PFSK-1 (cell line): ENCODE data around the gene MRFAP1.

ENCODE experiments used
- FOXP2 ChIP-seq: optimal IDR thresholded peaks from 2 replicates; pipeline ENCODE3; 2011; ENCODE audit warnings: borderline replicate concordance, control low read depth, inconsistent platforms; ENCODE audit not compliant: insufficient read depth; ENCODE audit errors: extremely low read length, extremely low read depth
- POLR2AphosphoS5 ChIP-seq: IDR thresholded peaks from 2 replicates; pipeline ENCODE4 v1.6.1; 2012; ENCODE audit warnings: low read depth, mild to moderate bottlenecking, control low read depth, low read length, moderate library complexity
- SIN3A ChIP-seq: IDR thresholded peaks from 2 replicates; pipeline ENCODE4 v1.6.1; 2012; ENCODE audit warnings: mild to moderate bottlenecking, low read length, moderate library complexity, borderline replicate concordance; ENCODE audit not compliant: insufficient read depth
- TAF1 ChIP-seq: IDR thresholded peaks from 2 replicates; pipeline ENCODE4 v1.6.1; 2012; ENCODE audit warnings: low read length, control low read depth, borderline replicate concordance; ENCODE audit not compliant: insufficient read depth
- TF ChIP-seq, protein P1 (sequence below), 2 experiments: IDR thresholded peaks; 2 replicates each; pipeline versions ENCODE4 v1.6.1 to v1.8.0; 2011 to 2012; ENCODE audit warnings: low read depth in 2 of 2, low read length in 2 of 2, control low read depth in 1 of 2, inconsistent platforms in 1 of 2, mild to moderate bottlenecking in 1 of 2, moderate library complexity in 1 of 2; ENCODE audit not compliant: insufficient read depth in 1 of 2

Gene MRFAP1

DNA sequence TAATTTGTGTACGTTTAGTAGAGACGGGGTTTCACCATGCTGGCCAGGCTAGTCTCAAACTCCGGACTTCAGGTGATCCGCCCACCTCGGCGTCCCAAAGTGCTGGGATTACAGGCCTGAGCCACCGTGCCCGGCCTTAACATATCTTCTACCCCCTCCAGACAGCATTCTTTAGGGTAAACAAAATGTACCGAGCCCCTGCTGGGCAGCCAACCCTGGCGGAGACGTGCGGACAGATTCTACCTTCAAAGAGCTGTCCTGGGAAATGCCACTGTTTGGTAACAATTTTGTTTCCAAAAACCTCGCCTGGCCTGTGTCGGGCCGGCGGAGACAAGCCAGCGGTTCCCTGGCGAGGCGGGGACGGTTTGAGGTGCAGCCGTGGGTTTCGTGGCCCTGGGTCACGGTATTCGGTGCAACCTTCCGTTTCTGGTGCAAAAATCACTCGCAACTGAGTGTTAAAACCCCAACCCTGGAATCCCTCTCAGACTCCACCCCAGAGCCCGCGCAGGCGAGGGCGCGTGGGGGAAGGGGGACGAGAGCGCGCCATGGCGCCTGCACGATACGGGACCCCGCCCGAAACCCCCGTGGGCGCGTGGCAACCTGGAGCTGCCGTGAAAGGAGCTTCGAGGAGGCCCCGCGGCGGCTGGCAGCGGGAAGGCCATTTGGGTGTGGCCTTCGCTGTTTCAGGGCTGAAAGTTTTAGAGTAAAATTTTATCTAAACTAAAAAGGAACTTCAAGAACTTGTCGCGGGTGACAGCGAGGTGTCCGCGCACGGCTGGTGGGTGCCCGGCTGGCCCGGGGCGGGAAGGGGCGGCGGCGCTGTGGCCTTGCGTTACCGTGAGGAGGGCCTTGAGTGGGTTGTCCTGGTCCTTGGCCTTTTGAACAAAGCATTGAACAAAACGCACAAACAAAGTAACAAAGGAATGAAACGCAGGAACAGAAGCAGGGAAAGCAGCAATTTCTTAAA, 17.0 kb downstream of the MRFAP1 start:
- TF ChIP-seq, protein P1, sequence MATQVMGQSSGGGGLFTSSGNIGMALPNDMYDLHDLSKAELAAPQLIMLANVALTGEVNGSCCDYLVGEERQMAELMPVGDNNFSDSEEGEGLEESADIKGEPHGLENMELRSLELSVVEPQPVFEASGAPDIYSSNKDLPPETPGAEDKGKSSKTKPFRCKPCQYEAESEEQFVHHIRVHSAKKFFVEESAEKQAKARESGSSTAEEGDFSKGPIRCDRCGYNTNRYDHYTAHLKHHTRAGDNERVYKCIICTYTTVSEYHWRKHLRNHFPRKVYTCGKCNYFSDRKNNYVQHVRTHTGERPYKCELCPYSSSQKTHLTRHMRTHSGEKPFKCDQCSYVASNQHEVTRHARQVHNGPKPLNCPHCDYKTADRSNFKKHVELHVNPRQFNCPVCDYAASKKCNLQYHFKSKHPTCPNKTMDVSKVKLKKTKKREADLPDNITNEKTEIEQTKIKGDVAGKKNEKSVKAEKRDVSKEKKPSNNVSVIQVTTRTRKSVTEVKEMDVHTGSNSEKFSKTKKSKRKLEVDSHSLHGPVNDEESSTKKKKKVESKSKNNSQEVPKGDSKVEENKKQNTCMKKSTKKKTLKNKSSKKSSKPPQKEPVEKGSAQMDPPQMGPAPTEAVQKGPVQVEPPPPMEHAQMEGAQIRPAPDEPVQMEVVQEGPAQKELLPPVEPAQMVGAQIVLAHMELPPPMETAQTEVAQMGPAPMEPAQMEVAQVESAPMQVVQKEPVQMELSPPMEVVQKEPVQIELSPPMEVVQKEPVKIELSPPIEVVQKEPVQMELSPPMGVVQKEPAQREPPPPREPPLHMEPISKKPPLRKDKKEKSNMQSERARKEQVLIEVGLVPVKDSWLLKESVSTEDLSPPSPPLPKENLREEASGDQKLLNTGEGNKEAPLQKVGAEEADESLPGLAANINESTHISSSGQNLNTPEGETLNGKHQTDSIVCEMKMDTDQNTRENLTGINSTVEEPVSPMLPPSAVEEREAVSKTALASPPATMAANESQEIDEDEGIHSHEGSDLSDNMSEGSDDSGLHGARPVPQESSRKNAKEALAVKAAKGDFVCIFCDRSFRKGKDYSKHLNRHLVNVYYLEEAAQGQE (IDR thresholded peaks at IDR 0.05; ENCODE audit: insufficient read depth in 1 of 2, low read depth in 2 of 2, low read length in 2 of 2): no peak
- TF ChIP-seq POLR2AphosphoS5: no peak
- TF ChIP-seq FOXP2: no peak
- TF ChIP-seq SIN3A: no peak
- no peak for TF ChIP-seq TAF1

DNA sequence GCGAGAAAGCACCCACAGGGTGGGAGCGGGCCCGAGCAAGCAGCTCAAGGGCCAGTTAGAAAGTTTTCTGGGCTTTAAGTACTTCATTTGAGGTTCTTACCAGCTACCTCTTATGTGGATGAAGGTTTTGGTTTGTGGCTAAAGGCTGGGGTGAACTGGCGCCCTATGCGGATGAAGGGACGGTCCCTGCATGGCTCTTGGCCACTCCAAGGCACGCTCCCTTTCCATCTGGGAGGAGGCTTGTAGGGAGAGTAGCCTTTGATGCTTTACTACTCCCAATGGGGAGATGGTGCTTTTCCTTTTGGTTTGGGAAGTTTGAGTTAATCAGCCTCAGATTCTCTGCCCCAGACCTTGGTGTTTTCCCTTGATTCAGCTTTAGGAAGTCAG, 17.7 kb downstream of the MRFAP1 start:
- TF ChIP-seq POLR2AphosphoS5 (no peak), FOXP2 (no peak), SIN3A (no peak), TAF1 (no peak)
- TF ChIP-seq, protein P1 (IDR thresholded peaks at IDR 0.05; ENCODE audit: insufficient read depth in 1 of 2, low read depth in 2 of 2, low read length in 2 of 2): no peak

DNA sequence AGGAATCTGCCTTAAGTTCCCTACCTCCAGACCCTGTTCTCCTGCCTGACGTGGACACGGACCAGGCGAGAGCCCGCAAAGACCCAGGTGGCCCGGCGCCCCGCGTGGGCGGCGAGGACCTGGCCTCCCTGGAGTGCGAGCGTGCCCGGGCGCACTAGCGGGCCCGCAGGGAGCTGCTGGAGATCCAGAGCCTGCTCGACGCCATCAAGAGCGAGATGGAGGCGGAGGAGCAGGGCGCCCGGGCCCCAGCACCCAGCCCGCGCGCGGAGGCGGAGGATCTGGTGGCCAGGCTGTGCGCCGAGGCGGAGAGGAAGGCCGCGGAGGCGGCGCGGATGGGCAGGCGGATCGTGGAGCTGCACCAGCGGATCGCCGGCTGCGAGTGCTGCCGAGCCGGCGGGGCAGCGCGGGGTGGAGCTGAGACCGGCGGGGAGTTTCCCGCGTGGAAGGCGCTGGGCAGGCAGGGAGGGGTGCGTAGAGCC, 18.2 kb downstream of the MRFAP1 start:
- TF ChIP-seq TAF1: no peak
- TF ChIP-seq SIN3A: no peak
- no peak for TF ChIP-seq POLR2AphosphoS5
- TF ChIP-seq, protein P1 (IDR thresholded peaks at IDR 0.05; ENCODE audit: insufficient read depth in 1 of 2, low read depth in 2 of 2, low read length in 2 of 2): no peak
- no peak for TF ChIP-seq FOXP2

DNA sequence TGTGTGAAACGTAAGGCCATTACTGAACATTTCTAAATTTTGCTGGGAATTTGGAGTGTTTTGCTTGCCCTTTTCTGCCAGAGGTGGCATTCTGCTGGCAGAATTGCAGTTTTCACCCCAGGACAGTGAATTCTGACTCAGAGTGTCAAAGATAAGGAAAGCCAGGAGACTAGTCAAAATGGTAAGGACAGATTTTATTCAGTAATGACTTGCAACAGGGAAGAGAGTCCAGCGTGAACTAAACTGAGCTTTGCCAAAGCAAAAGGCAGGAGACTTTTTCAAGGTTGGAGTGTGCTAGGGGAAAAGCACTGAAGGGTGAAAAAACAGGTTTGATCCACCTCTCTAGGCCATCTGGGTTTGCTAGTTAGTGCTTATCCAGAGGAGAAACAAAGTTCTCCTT, 19.4 kb downstream of the MRFAP1 start:
- TF ChIP-seq SIN3A: no peak
- TF ChIP-seq FOXP2: no peak
- TF ChIP-seq, protein P1 (IDR thresholded peaks at IDR 0.05; ENCODE audit: insufficient read depth in 1 of 2, low read depth in 2 of 2, low read length in 2 of 2): no peak
- TF ChIP-seq POLR2AphosphoS5: no peak
- TF ChIP-seq TAF1: no peak
